ENCODE data around the gene MOV10L1. TPM values are rescaled to one million over a fixed set of nuclear protein-coding genes. Genes with fewer than 3 reads are reported as not detected.
"Not testable (repeated sequence)": the region's sequence is repeated elsewhere in the genome, so short reads cannot be mapped to it uniquely, and the experiment has no call there.

MOV10L1 gene
- total RNA-seq, 2 donors from 2014 or later: 0.25 to 0.36 TPM

DNA sequence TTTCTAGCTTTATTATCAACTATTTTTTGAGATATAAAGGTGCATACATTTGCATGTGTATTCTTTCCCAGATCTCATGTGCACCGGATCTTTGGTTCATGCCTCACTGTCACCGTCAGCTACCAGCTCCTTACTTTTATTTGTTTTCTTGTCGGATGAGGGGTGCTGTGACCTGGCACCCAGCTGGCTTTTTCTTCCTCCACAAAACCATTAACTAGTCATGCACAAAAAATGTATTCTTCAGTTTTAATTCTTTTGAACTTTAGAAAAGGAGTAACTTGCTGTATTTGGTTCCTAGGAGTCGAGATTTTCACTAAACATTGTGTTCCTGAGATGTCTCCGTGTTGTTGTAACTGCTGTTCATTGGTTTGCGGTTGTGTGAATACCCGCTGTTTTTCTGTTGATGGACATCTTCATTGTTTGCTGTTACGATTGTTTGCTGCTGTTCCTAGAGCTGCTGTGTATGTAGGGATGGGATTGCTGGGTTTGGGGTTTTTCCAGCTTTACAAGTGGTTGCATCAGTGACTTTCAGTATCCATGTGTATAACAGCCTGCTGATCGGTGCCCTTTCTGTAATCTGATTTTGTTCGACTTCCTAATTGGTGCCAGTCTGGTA, 39.4 kb downstream of the MOV10L1 start:
- no peak overlapping the region for H3K27ac Mint-ChIP-seq
- no peak for DNase-seq
- H3K36me3 Mint-ChIP-seq (ENCODE audit: insufficient read depth in 2 of 2): peaks cover 0 to 4% of the 10 kb centered on the region in 2 donors
- no peak for ATAC-seq (replicated peaks in 1 of 2)
- peaks cover 0 to 3% of the 10 kb centered on the region in 2 donors for H3K9me3 Mint-ChIP-seq
- no peaks in the 10 kb centered on the region for H3K4me1 Mint-ChIP-seq (ENCODE audit: low read depth)
- no peak overlapping the region for H3K4me3 Mint-ChIP-seq
- H3K27me3 Mint-ChIP-seq (ENCODE audit: low read depth): peaks cover 35% of the 10 kb centered on the region

DNA sequence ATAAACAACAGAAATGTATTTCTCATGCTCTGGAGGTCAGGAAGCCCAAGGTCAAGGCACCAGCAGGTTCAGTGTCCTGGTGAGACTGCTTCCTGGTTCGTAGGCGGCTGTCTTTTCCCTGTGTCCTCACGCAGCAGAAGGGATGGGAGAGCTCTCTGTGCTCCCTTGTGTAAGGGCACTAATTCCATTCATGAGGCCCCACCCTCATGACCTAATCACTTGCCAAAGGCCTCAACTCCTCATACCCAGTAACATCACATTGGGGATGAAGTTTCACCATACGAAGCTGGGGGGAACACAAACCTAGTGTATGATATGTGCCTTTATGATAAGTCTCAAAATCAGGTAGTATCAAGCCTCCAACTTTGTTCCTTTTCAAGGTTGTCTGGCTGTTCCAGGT, 42.1 kb downstream of the MOV10L1 start:
- no peaks in the 10 kb centered on the region for H3K4me1 Mint-ChIP-seq (ENCODE audit: low read depth)
- no peak overlapping the region for H3K4me3 Mint-ChIP-seq
- H3K36me3 Mint-ChIP-seq (ENCODE audit: insufficient read depth in 2 of 2): no peaks in the 10 kb centered on the region
- no peaks in the 10 kb centered on the region for H3K9me3 Mint-ChIP-seq
- H3K27ac Mint-ChIP-seq: no peak overlapping the region
- peaks cover 32% of the 10 kb centered on the region for H3K27me3 Mint-ChIP-seq (ENCODE audit: low read depth)
- ATAC-seq (replicated peaks in 1 of 2) (no peak), DNase-seq (no peak)

DNA sequence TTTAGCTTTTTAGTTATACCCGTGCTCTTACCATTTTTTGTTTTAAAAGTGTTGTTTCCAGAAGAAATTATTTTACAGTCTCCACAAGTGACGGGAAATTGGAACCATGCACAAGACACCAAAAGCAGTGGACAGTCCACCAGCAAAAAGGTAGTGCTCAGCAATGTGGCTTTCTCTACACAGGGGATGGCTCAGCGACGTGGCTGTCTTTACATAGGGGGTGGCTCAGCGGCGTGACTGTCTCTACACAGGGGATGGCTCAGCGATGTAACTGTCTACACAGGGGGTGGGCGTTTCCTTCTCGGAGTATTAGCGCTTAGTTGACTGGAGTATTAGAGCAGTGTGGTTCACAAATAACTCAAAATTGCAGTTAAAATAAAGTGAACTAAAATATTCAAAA, 44.7 kb downstream of the MOV10L1 start:
- no peak for DNase-seq
- no peak overlapping the region for H3K4me3 Mint-ChIP-seq
- no peak for ATAC-seq (replicated peaks in 1 of 2)
- H3K27ac Mint-ChIP-seq: no peak overlapping the region
- H3K27me3 Mint-ChIP-seq (ENCODE audit: low read depth): peaks cover 20% of the 10 kb centered on the region
- H3K9me3 Mint-ChIP-seq: no peaks in the 10 kb centered on the region
- no peaks in the 10 kb centered on the region for H3K4me1 Mint-ChIP-seq (ENCODE audit: low read depth)
- H3K36me3 Mint-ChIP-seq (ENCODE audit: insufficient read depth in 2 of 2): no peaks in the 10 kb centered on the region

DNA sequence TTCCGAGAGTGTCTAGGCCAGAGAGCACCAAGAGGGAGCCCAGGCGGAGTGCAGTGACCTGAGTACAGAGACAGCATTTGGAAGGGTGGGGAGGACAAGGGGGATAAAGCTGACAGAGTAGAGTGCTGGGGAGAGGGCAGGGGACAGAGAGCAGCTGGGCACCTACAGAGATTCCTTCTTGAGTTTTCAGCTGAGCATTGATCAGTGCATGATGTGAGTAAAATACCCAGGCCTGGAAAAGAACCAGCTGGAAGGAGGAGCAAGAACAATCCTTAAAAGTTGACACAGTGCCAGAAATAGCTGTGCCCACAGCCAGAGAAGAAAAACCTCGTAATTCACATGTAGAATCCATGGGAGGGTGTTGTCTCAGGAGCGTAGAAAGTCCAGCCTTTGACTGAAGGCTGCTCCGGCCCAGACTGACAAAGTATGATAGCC, 46.8 kb downstream of the MOV10L1 start:
- H3K36me3 Mint-ChIP-seq (ENCODE audit: insufficient read depth in 2 of 2): no peaks in the 10 kb centered on the region
- H3K4me3 Mint-ChIP-seq: no peak overlapping the region
- H3K9me3 Mint-ChIP-seq: no peaks in the 10 kb centered on the region
- peaks cover 14% of the 10 kb centered on the region for H3K27me3 Mint-ChIP-seq (ENCODE audit: low read depth)
- H3K27ac Mint-ChIP-seq: no peak overlapping the region
- no peaks in the 10 kb centered on the region for H3K4me1 Mint-ChIP-seq (ENCODE audit: low read depth)
- no peak for ATAC-seq (replicated peaks in 1 of 2)
- DNase-seq: no peak

DNA sequence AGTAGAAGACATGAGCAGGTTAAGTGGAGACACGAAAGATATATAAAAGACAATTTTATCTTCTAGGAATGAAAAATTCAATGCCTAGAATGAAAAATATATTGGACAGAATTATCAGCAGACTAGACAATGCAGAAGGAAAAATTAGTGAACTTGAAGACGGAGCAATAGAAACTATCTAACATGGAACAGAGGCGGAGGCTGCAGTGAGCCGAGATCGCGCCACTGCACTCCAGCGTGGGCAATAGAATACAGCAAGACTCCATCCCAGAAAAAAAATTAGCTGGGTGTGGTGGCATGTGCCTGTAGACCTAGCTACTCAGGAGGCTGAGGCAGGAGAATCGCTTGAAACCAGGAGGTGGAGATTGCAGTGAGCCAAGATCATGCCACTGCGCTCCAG, 47.5 kb downstream of the MOV10L1 start:
- H3K36me3 Mint-ChIP-seq (ENCODE audit: insufficient read depth in 2 of 2); H3K9me3 Mint-ChIP-seq; ATAC-seq (replicated peaks in 1 of 2): not testable (repeated sequence)

DNA sequence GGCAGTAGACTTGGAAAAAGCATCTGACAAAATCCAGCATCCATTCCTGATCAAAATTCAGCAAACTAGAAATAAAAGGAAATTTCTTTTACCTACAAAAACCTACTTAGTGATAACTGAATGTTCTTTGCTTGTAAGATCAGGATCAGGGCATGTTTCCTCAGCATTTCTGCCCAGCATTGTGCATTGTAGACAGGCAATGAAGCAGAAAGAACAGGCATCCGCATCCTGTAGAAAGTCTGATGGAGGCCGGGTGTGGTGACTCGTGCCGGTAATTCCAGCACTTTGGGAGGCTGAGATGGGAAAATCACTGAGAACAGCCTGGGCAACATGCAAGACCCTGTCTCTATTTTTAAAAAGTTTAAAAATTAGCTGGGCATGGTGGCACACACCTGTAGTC, 48.2 kb downstream of the MOV10L1 start:
- no peak overlapping the region for H3K4me3 Mint-ChIP-seq
- DNase-seq (no peak), ATAC-seq (replicated peaks in 1 of 2) (no peak)
- no peaks in the 10 kb centered on the region for H3K4me1 Mint-ChIP-seq (ENCODE audit: low read depth)
- H3K27me3 Mint-ChIP-seq (ENCODE audit: low read depth): peaks cover 28% of the 10 kb centered on the region
- H3K36me3 Mint-ChIP-seq (ENCODE audit: insufficient read depth in 2 of 2): no peaks in the 10 kb centered on the region
- H3K9me3 Mint-ChIP-seq: no peaks in the 10 kb centered on the region
- H3K27ac Mint-ChIP-seq: no peak overlapping the region

More for the DNA sequence above, 47.5 kb downstream of the MOV10L1 start:
- not testable (repeated sequence) for H3K4me3 Mint-ChIP-seq; DNase-seq; H3K27ac Mint-ChIP-seq; H3K4me1 Mint-ChIP-seq (ENCODE audit: low read depth)
- H3K27me3 Mint-ChIP-seq (ENCODE audit: low read depth): peaks cover 21% of the 10 kb centered on the region

DNA sequence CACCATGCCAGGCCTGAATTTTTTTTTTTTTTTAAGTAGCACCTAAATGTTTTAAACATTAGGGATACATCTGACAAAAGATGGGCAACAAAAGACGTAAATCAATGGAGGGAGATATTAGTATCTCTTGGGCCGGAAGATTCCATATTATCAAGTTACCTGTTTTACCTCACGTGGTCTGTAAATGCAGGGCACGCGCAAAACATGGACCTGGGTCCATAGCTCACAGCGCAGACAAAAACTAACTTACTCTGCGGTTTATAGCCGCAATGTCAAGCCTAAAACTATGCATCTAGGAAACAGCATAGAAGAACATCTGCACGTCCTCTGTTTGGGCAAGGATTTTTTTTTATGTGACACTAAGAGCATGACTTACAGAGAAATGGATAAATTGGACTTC, 49.2 kb downstream of the MOV10L1 start:
- ATAC-seq (replicated peaks in 1 of 2) (no peak), DNase-seq (no peak)
- no peaks in the 10 kb centered on the region for H3K4me1 Mint-ChIP-seq (ENCODE audit: low read depth)
- no peaks in the 10 kb centered on the region for H3K9me3 Mint-ChIP-seq
- H3K27me3 Mint-ChIP-seq (ENCODE audit: low read depth): peaks cover 35% of the 10 kb centered on the region
- no peaks in the 10 kb centered on the region for H3K36me3 Mint-ChIP-seq (ENCODE audit: insufficient read depth in 2 of 2)
- H3K27ac Mint-ChIP-seq: no peak overlapping the region
- H3K4me3 Mint-ChIP-seq: no peak overlapping the region

DNA sequence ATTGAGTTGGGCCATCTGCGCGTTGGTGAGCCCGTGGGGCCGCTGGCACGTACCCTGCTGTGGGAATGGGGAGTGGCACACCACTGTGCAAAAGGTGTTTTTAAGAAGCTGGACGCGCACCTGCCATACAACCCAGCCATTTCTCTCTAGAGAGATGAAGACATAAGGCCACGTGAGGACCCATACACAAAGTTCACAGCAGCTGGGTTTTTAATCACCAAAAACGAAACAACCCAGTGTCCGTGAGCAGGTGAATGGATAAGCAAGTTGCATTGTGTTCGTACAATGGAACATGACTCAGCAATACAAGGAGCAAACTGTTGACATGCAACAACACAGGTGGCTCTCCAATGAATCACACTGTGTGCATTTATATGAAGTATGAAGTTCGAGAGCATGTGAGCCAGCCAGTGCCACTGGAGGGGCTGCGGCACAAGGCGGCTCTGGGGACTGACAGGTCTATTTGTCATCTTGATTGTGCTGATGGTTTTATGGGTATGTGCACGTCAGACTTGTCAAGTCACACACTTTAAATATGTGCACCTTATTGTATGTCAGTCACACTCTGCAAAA, 50.1 kb downstream of the MOV10L1 start:
- no peak for DNase-seq
- Mint-ChIP-seq H3K9me3 (no peaks in the 10 kb centered on the region), H3K4me1 (ENCODE audit: low read depth) (no peaks in the 10 kb centered on the region), H3K4me3 (no peak overlapping the region), H3K27me3 (ENCODE audit: low read depth) (peaks cover 35% of the 10 kb centered on the region), H3K36me3 (ENCODE audit: insufficient read depth in 2 of 2) (no peaks in the 10 kb centered on the region), H3K27ac (no peak overlapping the region)
- peak in 1 of 2 donors; percentile 23 for ATAC-seq (replicated peaks in 1 of 2)

DNA sequence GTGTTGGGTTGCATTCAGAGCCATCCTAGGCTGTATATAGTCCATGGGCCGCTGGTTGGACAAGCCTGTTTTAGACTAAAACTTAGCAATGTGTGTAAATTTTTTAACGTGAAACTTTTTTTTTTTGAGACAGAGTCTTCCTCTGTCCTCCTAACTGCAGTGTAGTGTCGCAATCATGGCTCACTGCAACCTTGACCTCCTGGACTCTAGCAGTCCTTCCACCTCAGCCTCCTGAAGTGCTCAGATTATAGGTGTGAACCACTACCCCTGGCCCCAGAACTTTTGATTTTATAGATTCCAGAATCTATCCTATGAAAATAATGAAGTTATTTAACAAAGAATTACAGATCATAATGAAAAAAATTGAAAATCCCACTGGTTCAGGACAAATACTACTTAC, 50.8 kb downstream of the MOV10L1 start:
- ATAC-seq (replicated peaks in 1 of 2): no peak
- no peak for DNase-seq
- Mint-ChIP-seq H3K4me3 (no peak overlapping the region), H3K4me1 (ENCODE audit: low read depth) (no peaks in the 10 kb centered on the region), H3K27me3 (ENCODE audit: low read depth) (peaks cover 35% of the 10 kb centered on the region), H3K9me3 (no peaks in the 10 kb centered on the region), H3K27ac (no peak overlapping the region), H3K36me3 (ENCODE audit: insufficient read depth in 2 of 2) (no peaks in the 10 kb centered on the region)

DNA sequence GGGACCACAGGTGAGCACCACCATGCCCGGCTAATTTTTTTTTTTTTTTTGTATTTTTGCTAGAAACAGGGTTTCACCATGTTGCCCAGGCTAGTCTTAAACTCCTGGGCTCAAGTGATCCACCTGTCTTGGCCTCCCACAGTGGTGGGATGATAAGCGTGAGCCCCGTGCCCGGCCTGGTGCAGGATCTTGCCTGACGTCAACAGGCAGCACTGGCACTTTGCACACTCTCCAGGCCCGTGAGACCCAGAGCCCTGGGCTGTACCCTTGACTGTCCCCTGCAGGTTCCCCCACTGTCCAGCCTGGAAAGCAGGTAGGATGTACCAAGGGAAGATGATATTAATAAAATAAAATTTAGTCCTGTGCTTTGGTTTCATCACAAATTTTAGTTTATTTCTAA, 51.7 kb downstream of the MOV10L1 start:
- Mint-ChIP-seq H3K27me3 (ENCODE audit: low read depth) (peaks cover 29% of the 10 kb centered on the region), H3K4me3 (no peak overlapping the region), H3K4me1 (ENCODE audit: low read depth) (no peaks in the 10 kb centered on the region), H3K36me3 (ENCODE audit: insufficient read depth in 2 of 2) (no peaks in the 10 kb centered on the region), H3K27ac (no peak overlapping the region), H3K9me3 (no peaks in the 10 kb centered on the region)
- ATAC-seq (replicated peaks in 1 of 2) (no peak), DNase-seq (no peak)

DNA sequence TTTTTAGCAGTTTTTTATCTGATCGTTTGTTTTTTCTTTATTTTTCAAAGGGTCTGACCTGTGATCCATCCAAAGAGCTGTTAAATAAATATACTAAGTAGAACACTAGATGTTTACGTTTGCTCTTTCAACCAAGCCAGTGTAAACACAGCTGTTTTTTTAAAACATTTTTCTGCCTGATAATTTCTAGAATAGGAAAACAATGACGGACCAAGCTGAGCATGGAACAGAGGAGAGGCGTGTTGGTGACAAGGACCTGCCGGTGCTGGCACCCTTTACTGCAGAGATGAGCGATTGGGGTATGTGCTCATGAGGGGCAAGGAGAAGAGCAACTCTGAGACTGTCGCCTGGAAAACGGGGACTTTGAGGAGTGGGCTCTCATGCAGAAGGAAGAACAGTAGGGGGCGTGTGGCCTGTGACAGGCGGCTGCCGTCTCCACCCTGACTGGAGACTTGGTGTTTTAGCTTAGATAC, 52.1 kb downstream of the MOV10L1 start:
- Mint-ChIP-seq H3K27me3 (ENCODE audit: low read depth) (peaks cover 27% of the 10 kb centered on the region), H3K27ac (no peak overlapping the region), H3K4me1 (ENCODE audit: low read depth) (no peaks in the 10 kb centered on the region), H3K4me3 (no peak overlapping the region), H3K9me3 (no peaks in the 10 kb centered on the region), H3K36me3 (ENCODE audit: insufficient read depth in 2 of 2) (no peaks in the 10 kb centered on the region)
- no peak for ATAC-seq (replicated peaks in 1 of 2)
- no peak for DNase-seq

DNA sequence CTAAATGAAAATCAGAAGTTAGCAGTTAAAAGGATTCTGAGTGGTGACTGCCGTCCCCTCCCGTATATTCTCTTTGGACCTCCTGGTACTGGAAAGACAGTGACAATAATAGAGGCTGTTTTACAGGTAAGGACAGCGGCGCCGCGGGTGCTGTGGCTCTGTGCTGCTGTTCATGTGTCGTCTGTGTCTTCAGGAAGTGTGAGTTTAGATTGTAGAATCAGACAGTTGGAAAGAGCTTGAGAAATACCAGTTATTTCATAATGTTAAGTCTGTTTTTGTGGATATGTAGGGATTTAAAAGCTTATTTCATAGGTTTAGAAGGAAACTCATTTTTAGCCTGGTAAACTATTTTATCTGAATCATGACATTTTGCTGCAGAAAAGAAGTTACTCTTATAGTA, 53.3 kb downstream of the MOV10L1 start:
- Mint-ChIP-seq H3K27me3 (ENCODE audit: low read depth) (peaks cover 27% of the 10 kb centered on the region), H3K9me3 (no peaks in the 10 kb centered on the region), H3K4me1 (ENCODE audit: low read depth) (no peaks in the 10 kb centered on the region), H3K27ac (no peak overlapping the region), H3K36me3 (ENCODE audit: insufficient read depth in 2 of 2) (no peaks in the 10 kb centered on the region), H3K4me3 (no peak overlapping the region)
- no peak for ATAC-seq (replicated peaks in 1 of 2)
- DNase-seq: no peak

DNA sequence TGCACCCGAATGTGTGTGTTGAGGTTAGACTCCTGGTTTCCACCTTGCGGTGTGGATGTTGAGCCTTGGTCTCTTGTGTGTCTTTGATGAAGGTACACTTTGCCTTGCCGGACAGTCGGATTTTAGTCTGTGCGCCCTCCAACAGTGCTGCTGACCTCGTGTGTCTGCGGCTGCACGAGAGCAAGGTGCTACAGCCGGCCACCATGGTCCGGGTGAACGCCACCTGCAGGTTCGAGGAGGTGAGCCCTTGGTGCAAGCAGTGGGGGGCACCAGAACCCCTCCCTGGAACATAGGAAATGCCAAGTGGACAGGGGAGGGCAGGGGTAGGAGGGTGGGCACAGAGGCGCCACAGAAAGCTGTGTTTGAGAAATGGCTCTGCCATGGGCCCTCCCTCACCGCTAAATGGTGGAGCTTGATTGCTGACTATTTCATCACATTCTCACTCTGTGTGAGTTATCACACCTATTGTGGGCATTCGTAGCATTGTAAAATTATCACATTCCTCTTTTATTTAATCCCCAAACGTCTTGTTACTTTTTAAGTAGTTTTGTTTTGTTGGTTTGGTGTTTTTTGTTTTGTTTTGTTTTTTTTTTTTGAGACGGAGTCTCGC, 54.3 kb downstream of the MOV10L1 start:
- Mint-ChIP-seq H3K4me3 (no peak overlapping the region), H3K9me3 (no peaks in the 10 kb centered on the region), H3K4me1 (ENCODE audit: low read depth) (no peaks in the 10 kb centered on the region), H3K27me3 (ENCODE audit: low read depth) (peaks cover 27% of the 10 kb centered on the region), H3K36me3 (ENCODE audit: insufficient read depth in 2 of 2) (no peaks in the 10 kb centered on the region), H3K27ac (no peak overlapping the region)
- ATAC-seq (replicated peaks in 1 of 2) (no peak), DNase-seq (no peak)
